Osteoblast (primary cell): ENCODE results near the gene ADGRE2. TPM values are rescaled to one million over a fixed set of nuclear protein-coding genes. Genes with fewer than 3 reads are reported as not detected.
"Not testable (repeated sequence)": the region's sequence is repeated elsewhere in the genome, so short reads cannot be mapped to it uniquely, and the experiment has no call there.

Experiments
- DNase-seq: peaks from one replicate; pipeline ENCODE4 v3.0.0; 2011; ENCODE audit warnings: low spot score, mixed read lengths; ENCODE audit not compliant: insufficient read length; ENCODE audit errors: missing footprints
- H2AFZ ChIP-seq: 2 replicates; pipeline ENCODE4 v1.6.0; 2011; ENCODE audit warnings: mild to moderate bottlenecking, low read length
- H3K27ac ChIP-seq: 2 replicates; pipeline ENCODE4 v1.5.1; 2011; ENCODE audit warnings: mild to moderate bottlenecking, low read depth, low read length, moderate library complexity
- H3K27me3 ChIP-seq: 2 replicates; pipeline ENCODE4 v1.6.0; 2012; ENCODE audit warnings: mild to moderate bottlenecking, control low read depth, inconsistent platforms, low read length, moderate library complexity; ENCODE audit not compliant: insufficient read depth
- H3K36me3 ChIP-seq: 2 replicates; pipeline ENCODE4 v1.5.1; 2011; ENCODE audit warnings: mild to moderate bottlenecking, low read length, control low read depth, moderate library complexity; ENCODE audit not compliant: insufficient read depth
- H3K4me1 ChIP-seq: 2 replicates; pipeline ENCODE4 v1.5.1; 2011; ENCODE audit warnings: mild to moderate bottlenecking, low read length, control low read depth, moderate library complexity; ENCODE audit not compliant: insufficient read depth
- H3K4me2 ChIP-seq: 2 replicates; pipeline ENCODE4 v1.6.0; 2011; ENCODE audit warnings: mild to moderate bottlenecking, low read length; ENCODE audit not compliant: insufficient read depth
- H3K4me3 ChIP-seq: fragments of 200-600 bp; sonication (generic); 3 replicates; pipeline ENCODE4 v1.5.1; 2012; ENCODE audit warnings: mild to moderate bottlenecking, low read length, inconsistent platforms; ENCODE audit not compliant: insufficient read depth
- H3K79me2 ChIP-seq: 2 replicates; pipeline ENCODE4 v1.6.0; 2012; ENCODE audit warnings: mild to moderate bottlenecking, low read length, control low read depth, inconsistent platforms; ENCODE audit not compliant: insufficient read depth
- H3K9me3 ChIP-seq: 2 replicates; pipeline ENCODE4 v1.5.1; 2011; ENCODE audit warnings: low read depth, low read length, control low read depth
- H4K20me1 ChIP-seq: 2 replicates; pipeline ENCODE4 v1.6.0; 2012; ENCODE audit warnings: mild to moderate bottlenecking, low read length, control low read depth; ENCODE audit not compliant: insufficient read depth
- total RNA-seq: library from RNA; depleted of rRNA; stranded (reverse); fragments of >200 nt; gene quantifications from 2 replicates; pipeline ENCODE4 v1.2.3, GENCODE V29; 2012
- TF ChIP-seq, protein P1 (sequence below): IDR thresholded peaks from 2 replicates; pipeline ENCODE4 v1.5.1; 2011; ENCODE audit warnings: mild to moderate bottlenecking, low read depth, low read length, moderate library complexity; ENCODE audit errors: extremely low read depth

The ADGRE2 gene
- total RNA-seq, 1 donor, result 0.72 TPM

DNA sequence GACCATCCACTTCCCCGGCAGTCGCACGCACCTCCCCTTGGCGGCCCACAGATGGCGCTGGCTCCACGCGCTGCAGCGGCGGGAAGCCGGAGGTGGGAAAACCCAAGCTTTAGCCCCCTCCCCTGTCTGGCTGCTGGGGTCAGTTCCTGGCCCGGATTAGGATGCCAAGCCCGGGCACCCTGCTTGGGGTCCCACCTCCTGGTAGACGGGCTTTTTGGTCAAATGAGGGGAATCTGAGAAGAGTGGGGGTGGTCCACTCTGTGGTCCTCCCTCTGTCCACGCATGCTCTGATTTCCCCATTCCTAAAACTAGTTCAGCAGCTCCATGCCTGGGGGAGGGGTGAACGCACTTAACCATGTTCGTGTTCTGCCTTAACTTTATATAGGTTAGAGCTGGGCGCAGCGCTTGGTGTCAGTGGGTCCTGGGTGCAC lies 8.1 kb upstream of the ADGRE2 start:
- peak; percentile 74 for DNase-seq

DNA sequence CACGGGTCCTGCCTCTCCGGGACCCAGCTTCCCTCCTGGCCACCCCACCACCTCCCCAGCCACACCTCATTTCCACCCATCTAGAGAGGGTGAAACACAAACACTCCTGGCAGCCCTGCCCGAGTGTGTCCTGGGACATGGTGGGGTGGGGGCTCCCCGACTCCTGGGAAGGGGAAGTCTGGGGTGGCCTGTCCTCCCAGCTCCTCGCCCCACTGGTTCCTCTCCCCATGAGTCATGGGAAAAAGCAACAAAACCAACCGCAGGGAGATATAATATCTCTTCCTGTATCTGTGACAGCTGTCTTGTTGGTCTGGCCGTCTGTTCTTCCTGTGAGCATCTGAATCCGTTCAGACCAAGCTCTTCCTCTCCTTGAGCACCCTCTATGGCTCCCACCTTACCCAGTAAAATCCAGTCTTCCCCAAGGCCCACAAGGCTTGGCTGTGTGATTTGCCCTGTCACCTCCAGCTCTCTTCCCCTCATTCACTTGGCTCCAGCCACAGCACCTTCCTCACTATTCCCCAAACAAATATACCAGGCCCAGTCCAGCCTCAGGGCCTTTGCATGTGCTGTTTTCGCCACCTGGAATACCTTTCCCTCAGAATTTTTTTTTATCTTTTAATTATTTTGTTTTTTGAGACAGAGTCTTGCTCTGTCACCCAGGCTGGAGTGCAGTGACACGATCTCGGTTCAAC lies 6.9 kb upstream of the ADGRE2 start:
- Histone ChIP-seq H3K4me1 (peaks cover 10% of the 10 kb centered on the region), H3K27ac (peak overlapping the region; percentile 54), H3K4me2 (peak overlapping the region; percentile 57)
- not testable (repeated sequence) for H3K79me2 ChIP-seq, H3K9me3 ChIP-seq, H3K36me3 ChIP-seq, H2AFZ ChIP-seq, H3K27me3 ChIP-seq, H3K4me3 ChIP-seq, H4K20me1 ChIP-seq
- DNase-seq, result peak; percentile 81

More for the DNA sequence above, 8.1 kb upstream of the ADGRE2 start:
- peak overlapping the region; percentile 72 for H2AFZ ChIP-seq
- H3K36me3 ChIP-seq, result no peaks in the 10 kb centered on the region
- peaks cover 10% of the 10 kb centered on the region for H3K4me1 ChIP-seq
- no peaks in the 10 kb centered on the region for H4K20me1 ChIP-seq
- no peaks in the 10 kb centered on the region for H3K9me3 ChIP-seq
- no peak overlapping the region for H3K4me3 ChIP-seq
- no peaks in the 10 kb centered on the region for H3K79me2 ChIP-seq
- H3K4me2 ChIP-seq, result peak overlapping the region; percentile 36
- no peaks in the 10 kb centered on the region for H3K27me3 ChIP-seq
- TF ChIP-seq, protein P1, sequence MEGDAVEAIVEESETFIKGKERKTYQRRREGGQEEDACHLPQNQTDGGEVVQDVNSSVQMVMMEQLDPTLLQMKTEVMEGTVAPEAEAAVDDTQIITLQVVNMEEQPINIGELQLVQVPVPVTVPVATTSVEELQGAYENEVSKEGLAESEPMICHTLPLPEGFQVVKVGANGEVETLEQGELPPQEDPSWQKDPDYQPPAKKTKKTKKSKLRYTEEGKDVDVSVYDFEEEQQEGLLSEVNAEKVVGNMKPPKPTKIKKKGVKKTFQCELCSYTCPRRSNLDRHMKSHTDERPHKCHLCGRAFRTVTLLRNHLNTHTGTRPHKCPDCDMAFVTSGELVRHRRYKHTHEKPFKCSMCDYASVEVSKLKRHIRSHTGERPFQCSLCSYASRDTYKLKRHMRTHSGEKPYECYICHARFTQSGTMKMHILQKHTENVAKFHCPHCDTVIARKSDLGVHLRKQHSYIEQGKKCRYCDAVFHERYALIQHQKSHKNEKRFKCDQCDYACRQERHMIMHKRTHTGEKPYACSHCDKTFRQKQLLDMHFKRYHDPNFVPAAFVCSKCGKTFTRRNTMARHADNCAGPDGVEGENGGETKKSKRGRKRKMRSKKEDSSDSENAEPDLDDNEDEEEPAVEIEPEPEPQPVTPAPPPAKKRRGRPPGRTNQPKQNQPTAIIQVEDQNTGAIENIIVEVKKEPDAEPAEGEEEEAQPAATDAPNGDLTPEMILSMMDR, result peak; percentile 65
- no peak overlapping the region for H3K27ac ChIP-seq

DNA sequence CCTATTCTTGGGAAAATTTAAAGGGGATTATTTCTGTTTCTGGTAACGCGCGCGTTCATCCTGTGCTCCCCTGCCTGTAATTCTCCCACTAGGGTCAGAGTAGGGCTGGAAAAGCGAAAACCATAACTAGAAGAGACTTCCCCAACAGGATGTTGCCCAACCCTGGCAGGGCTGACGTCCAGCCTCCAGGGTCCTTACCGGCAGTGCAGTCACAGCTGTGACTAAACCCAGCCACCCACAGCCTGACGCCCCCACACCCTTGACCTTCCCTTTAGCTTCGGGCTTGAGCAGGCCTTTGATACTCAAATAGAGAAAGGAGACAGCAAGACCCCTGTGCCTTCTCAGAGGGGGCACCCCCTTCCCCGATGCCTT lies 6.4 kb upstream of the ADGRE2 start:
- peak overlapping the region; percentile 57 for H3K4me2 ChIP-seq
- not testable (repeated sequence) for H2AFZ ChIP-seq, H3K79me2 ChIP-seq, H3K9me3 ChIP-seq, H3K4me3 ChIP-seq, H3K36me3 ChIP-seq, H3K27me3 ChIP-seq, H4K20me1 ChIP-seq
- H3K4me1 ChIP-seq, result peaks cover 10% of the 10 kb centered on the region
- peak; percentile 69 for DNase-seq
- H3K27ac ChIP-seq, result peak overlapping the region; percentile 54

DNA sequence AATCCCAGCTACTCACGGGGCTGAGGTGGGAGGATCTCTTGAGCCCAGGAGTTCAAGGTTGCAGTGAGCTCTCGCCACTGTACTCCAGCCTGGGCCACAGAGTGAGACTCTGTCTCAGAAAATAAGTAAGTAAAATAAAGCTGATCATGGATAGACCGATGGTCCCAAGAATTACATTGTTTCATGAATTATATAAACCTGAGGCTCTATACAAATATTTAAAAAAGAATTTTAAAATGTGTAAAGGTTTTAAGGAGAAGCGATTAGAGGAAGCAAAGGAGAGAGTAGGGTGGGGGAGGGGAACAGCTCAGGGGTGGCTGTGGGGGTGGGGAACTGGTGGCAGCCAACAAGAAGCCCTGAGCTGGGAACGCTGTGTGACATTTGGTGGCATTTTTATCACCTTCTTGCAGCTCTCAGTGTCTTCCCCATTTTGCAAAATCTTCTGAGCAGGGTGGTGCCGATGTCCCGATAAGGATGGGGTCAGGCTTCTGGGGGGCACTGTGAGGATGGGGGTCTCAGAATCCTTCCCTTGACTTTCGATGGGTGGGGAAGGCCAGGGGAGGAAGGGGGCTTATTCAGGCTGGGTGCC lies 5.1 kb upstream of the ADGRE2 start:
- not testable (repeated sequence) for H3K9me3 ChIP-seq, H3K4me2 ChIP-seq, H3K27me3 ChIP-seq, H3K27ac ChIP-seq, H4K20me1 ChIP-seq, H3K4me3 ChIP-seq, H3K36me3 ChIP-seq, H2AFZ ChIP-seq, H3K79me2 ChIP-seq, DNase-seq
- H3K4me1 ChIP-seq, result peaks cover 10% of the 10 kb centered on the region

DNA sequence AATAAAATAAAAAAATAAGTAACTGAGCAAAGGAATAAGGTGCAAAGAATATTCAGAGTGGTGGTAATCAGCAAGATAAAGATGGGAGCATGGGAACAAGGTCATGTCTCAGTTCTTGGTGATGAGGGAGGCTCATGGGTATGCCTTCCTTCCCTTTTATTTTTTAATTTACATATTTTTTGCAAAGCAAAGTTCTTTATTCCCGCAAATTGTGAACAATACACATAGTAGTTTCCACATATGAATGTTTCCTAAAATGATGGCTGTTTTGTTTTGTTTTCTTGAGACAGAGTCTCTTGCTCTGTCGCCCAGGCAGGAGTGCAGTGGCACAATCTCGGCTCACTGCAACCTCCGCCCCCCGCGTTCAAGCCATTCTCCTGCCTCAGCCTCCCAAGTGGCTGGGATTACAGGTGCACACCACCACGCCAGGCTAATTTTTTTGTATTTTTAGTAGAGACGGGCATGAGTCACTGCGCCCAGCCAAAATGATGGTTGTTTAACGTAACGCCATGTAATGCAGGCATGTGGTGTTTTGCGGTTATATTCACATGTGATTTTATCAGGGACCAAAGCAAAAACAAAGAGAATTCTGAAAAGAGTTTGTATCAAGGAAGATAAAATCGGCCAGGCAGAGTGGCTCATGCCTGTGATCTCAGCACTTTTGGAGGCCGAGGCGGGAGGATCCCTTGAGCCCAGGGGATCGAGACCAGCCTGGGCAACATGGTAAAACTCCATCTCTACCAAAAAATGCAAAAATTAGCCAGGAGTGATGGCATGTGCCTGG lies 4.5 kb upstream of the ADGRE2 start:
- no peaks in the 10 kb centered on the region for H3K9me3 ChIP-seq
- no peak overlapping the region for H3K4me2 ChIP-seq
- no peak overlapping the region for H2AFZ ChIP-seq
- DNase-seq, result peak; percentile 19
- no peaks in the 10 kb centered on the region for H3K27me3 ChIP-seq
- H4K20me1 ChIP-seq, result no peaks in the 10 kb centered on the region
- no peaks in the 10 kb centered on the region for H3K79me2 ChIP-seq
- peaks cover 10% of the 10 kb centered on the region for H3K4me1 ChIP-seq
- no peaks in the 10 kb centered on the region for H3K36me3 ChIP-seq
- no peak overlapping the region for H3K27ac ChIP-seq
- no peak overlapping the region for H3K4me3 ChIP-seq
- TF ChIP-seq, protein P1, result no peak

DNA sequence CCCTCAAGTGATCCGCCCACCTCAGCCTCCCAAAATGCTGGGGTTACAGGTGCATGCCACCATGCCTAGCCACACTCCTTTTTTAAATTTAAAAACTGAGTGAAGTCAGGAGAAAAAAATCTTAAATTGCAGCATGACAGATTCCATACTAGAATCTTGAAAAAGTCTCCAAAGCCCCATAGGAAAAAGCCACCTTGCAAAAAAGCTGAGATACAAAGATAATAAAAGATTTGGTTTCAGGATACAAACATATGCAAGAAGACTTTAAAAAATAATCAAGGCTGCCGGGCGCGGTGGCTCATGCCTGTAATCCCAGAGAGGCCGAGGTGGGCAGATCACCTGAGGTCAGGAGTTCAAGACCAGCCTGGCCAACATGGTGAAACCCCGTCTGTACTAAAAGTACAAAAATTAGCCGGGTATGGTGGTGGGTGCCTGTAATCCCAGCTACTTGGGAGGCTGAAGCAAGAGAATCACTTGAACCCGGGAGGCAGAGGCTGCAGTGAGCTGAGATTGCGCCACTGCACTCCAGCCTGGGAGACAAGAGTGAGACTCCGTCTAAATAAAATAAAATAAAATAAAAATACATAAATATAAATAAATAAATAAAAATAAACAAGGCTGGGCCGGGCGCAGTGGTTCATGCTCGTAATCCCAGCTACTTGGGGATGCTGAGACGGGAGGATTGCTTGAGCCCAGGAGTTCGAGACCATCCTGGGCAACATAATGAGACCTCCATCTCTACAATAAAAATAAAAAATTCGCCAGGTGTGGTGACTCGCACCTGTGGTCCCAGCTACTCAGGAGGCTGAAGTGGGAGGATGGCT lies 3.6 kb upstream of the ADGRE2 start:
- not testable (repeated sequence) for H4K20me1 ChIP-seq, DNase-seq, H3K9me3 ChIP-seq, H3K27me3 ChIP-seq, H3K4me3 ChIP-seq, H3K36me3 ChIP-seq, H3K27ac ChIP-seq, H3K79me2 ChIP-seq, H3K4me2 ChIP-seq, H2AFZ ChIP-seq
- H3K4me1 ChIP-seq, result peaks cover 10% of the 10 kb centered on the region
